Chondrocyte (in vitro differentiated cells): ENCODE data around the gene CD207. TPM values are rescaled to one million over a fixed set of nuclear protein-coding genes. Genes with fewer than 3 reads are reported as not detected.
"Not testable (repeated sequence)": the region's sequence is repeated elsewhere in the genome, so short reads cannot be mapped to it uniquely, and the experiment has no call there.

Experiments
- DNase-seq: peaks from one replicate; pipeline ENCODE4 v3.0.0; 2021; ENCODE audit warnings: mixed read lengths, low spot score
- H3K27ac Mint-ChIP-seq: one replicate; pipeline ENCODE4 v1.8.0; 2021; ENCODE audit warnings: mild to moderate bottlenecking, moderate library complexity, mixed read lengths; ENCODE audit not compliant: unreplicated experiment
- H3K27me3 Mint-ChIP-seq: 2 replicates; pipeline ENCODE4 v1.8.0; 2021; ENCODE audit warnings: low read depth, mixed read lengths
- H3K36me3 Mint-ChIP-seq: 2 replicates; pipeline ENCODE4 v1.8.0; 2021; ENCODE audit warnings: low read depth, mixed read lengths
- H3K4me1 Mint-ChIP-seq: 2 replicates; pipeline ENCODE4 v1.8.0; 2021; ENCODE audit warnings: low read depth, mild to moderate bottlenecking, mixed read lengths
- H3K4me3 Mint-ChIP-seq: one replicate; pipeline ENCODE4 v1.8.0; 2021; ENCODE audit warnings: mild to moderate bottlenecking, moderate library complexity, mixed read lengths; ENCODE audit not compliant: unreplicated experiment
- H3K9me3 Mint-ChIP-seq: 2 replicates; pipeline ENCODE4 v1.8.0; 2021; ENCODE audit warnings: low read depth, mixed read lengths
- CTCF ChIP-seq: fragments of 200-600 bp; sonication (generic); IDR thresholded peaks from 2 replicates; pipeline ENCODE4 v1.5.0; 2021; ENCODE audit warnings: antibody characterized with exemption, mild to moderate bottlenecking, moderate library complexity
- total RNA-seq: library from RNA; stranded (reverse); gene quantifications from 3 replicates; pipeline ENCODE4 v1.2.1, GENCODE V29; 2021

The CD207 gene
- total RNA-seq, 1 donor from 2014 or later = not detected

- no peak for DNase-seq
- Mint-ChIP-seq H3K27me3 (peaks cover 38% of the 10 kb centered on the region), H3K36me3 (peaks cover 6% of the 10 kb centered on the region), H3K9me3 (peaks cover 15% of the 10 kb centered on the region), H3K4me3 (no peak overlapping the region), H3K27ac (no peak overlapping the region), H3K4me1 (no peaks in the 10 kb centered on the region)
- TF ChIP-seq CTCF = no peak
Observed at GRCh38 chr2:70801607-70802263, 33.9 kb downstream of the CD207 start.

GRCh38 chr2:70799706-70800105, 35.9 kb downstream of the CD207 start:
- no peak for DNase-seq
- Mint-ChIP-seq H3K4me1 (no peaks in the 10 kb centered on the region), H3K36me3 (peaks cover 6% of the 10 kb centered on the region), H3K27me3 (peaks cover 38% of the 10 kb centered on the region), H3K27ac (no peak overlapping the region), H3K4me3 (no peak overlapping the region), H3K9me3 (peaks cover 15% of the 10 kb centered on the region)
- TF ChIP-seq CTCF = no peak

DNA sequence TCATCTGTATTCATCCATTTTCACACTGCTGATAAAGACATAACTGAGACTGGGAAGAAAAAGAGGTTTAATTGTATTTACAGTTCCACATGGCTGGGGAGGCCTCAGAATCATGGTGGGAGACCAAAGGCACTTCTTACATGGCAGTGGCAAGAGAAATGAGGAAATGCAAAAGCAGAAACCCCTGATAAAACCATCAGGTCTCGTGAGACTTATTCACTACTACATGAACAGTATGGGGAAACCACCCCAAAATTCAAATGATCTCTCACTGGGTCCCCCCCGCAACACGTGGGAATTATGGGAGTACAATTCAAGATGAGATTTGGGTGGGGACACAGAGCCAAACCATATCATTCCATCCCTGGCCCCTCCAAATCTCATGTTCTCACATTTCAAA, 37.6 kb downstream of the CD207 start:
- H3K27ac Mint-ChIP-seq, DNase-seq, H3K4me1 Mint-ChIP-seq, H3K4me3 Mint-ChIP-seq, H3K36me3 Mint-ChIP-seq: not testable (repeated sequence)
- peaks cover 45% of the 10 kb centered on the region for H3K27me3 Mint-ChIP-seq
- H3K9me3 Mint-ChIP-seq = peaks cover 18% of the 10 kb centered on the region

- no peak overlapping the region for H3K4me3 Mint-ChIP-seq
- H3K27ac Mint-ChIP-seq = no peak overlapping the region
- no peaks in the 10 kb centered on the region for H3K4me1 Mint-ChIP-seq
- no peak for TF ChIP-seq CTCF
- no peak for DNase-seq
- peaks cover 47% of the 10 kb centered on the region for H3K27me3 Mint-ChIP-seq
- peaks cover 8% of the 10 kb centered on the region for H3K36me3 Mint-ChIP-seq
- H3K9me3 Mint-ChIP-seq = peaks cover 21% of the 10 kb centered on the region
Observed at GRCh38 chr2:70797506-70797905, 38.1 kb downstream of the CD207 start.

DNA sequence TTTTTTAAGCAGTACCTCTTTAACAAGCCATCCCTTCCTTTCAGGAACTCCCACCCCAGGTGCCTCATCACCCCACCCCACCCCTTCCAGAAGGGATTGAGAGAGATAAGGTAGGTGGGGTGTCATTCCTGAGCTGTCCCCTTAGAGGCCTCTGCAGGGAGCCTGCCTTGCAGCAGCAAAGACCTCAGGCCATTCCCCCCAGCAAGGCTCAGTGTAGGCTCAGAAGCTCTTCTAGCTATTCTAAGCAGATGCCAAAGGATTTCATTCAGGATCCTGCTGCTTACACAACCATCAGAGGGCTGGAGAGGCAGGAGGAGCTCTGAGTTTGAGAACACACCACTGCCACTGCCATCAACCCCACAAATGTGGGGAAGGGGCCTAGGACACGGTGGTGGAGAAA, 39.4 kb downstream of the CD207 start:
- Mint-ChIP-seq H3K36me3 (peaks cover 8% of the 10 kb centered on the region), H3K27me3 (peaks cover 53% of the 10 kb centered on the region), H3K4me1 (no peaks in the 10 kb centered on the region), H3K4me3 (no peak overlapping the region), H3K9me3 (peaks cover 21% of the 10 kb centered on the region), H3K27ac (no peak overlapping the region)
- DNase-seq = no peak
- no peak for TF ChIP-seq CTCF
